GM23338 (cell line): Measurements from ENCODE around the gene WDR35. TPM values are rescaled to one million over a fixed set of nuclear protein-coding genes. Genes with fewer than 3 reads are reported as not detected.
A peak's percentile ranks its signal among the peaks of the same experiment; 100 is the strongest.

Experiments used
- ATAC-seq: fragments of 200-7000 bp; cut with Tn5 transposase; 3 replicates; pipeline ENCODE4 v1.9.1; 2020
- DNase-seq: peaks from one replicate; pipeline ENCODE4 v3.0.0-alpha.2; 2015; ENCODE audit warnings: low spot score
- H2AFZ ChIP-seq: fragments of 200-600 bp; sonication (generic); 2 replicates; pipeline ENCODE4 v1.8.0; 2016; ENCODE audit warnings: antibody characterized with exemption, mild to moderate bottlenecking, moderate library complexity
- H3F3A ChIP-seq: fragments of 200-600 bp; sonication (generic); replicated peaks from 2 replicates; pipeline ENCODE4 v1.8.0; 2017; ENCODE audit warnings: antibody characterized with exemption, mixed run types, low read depth
- H3K27ac ChIP-seq: fragments of 200-600 bp; sonication (generic); 2 replicates; pipeline ENCODE4 v1.6.1; 2016; ENCODE audit warnings: low read depth
- H3K27me3 ChIP-seq: fragments of 200-600 bp; sonication (generic); 2 replicates; pipeline ENCODE4 v1.8.0; 2016; ENCODE audit warnings: mild to moderate bottlenecking, mixed run types, moderate library complexity; ENCODE audit not compliant: insufficient read depth
- H3K36me3 ChIP-seq: fragments of 200-600 bp; sonication (generic); 2 replicates; pipeline ENCODE4 v1.8.0; 2016; ENCODE audit warnings: mild to moderate bottlenecking; ENCODE audit not compliant: insufficient read depth
- H3K4me1 ChIP-seq: fragments of 200-600 bp; sonication (generic); 2 replicates; pipeline ENCODE4 v1.8.0; 2016; ENCODE audit warnings: mild to moderate bottlenecking, moderate library complexity; ENCODE audit not compliant: insufficient read depth
- H3K4me2 ChIP-seq: fragments of 200-600 bp; sonication (generic); 2 replicates; pipeline ENCODE4 v1.7.1; 2017; ENCODE audit warnings: mixed run types
- H3K4me3 ChIP-seq: fragments of 200-600 bp; sonication (generic); 2 replicates; pipeline ENCODE4 v1.6.1; 2016; ENCODE audit warnings: mixed run types
- H3K79me2 ChIP-seq: fragments of 200-600 bp; sonication (generic); replicated peaks from 2 replicates; pipeline ENCODE4 v1.8.0; 2017; ENCODE audit warnings: mild to moderate bottlenecking; ENCODE audit not compliant: insufficient read depth
- H3K9me2 ChIP-seq: fragments of 200-600 bp; sonication (generic); 2 replicates; pipeline ENCODE4 v1.8.0; 2017; ENCODE audit not compliant: insufficient read depth
- H4K20me1 ChIP-seq: fragments of 200-600 bp; sonication (generic); replicated peaks from 2 replicates; pipeline ENCODE4 v1.8.0; 2017; ENCODE audit warnings: mild to moderate bottlenecking; ENCODE audit not compliant: insufficient read depth
- H3K27ac Mint-ChIP-seq: 2 replicates; pipeline ENCODE4 v1.8.0; 2020; ENCODE audit warnings: inconsistent platforms, mild to moderate bottlenecking, moderate library complexity, mixed read lengths
- H3K27me3 Mint-ChIP-seq: 3 replicates; pipeline ENCODE4 v1.8.0; 2022; ENCODE audit warnings: low read depth, mild to moderate bottlenecking, moderate library complexity, mixed read lengths, inconsistent platforms; ENCODE audit not compliant: insufficient read depth, poor library complexity
- H3K36me3 Mint-ChIP-seq: 3 replicates; pipeline ENCODE4 v1.8.0; 2021; ENCODE audit warnings: low read depth, mild to moderate bottlenecking, inconsistent platforms, moderate library complexity, mixed read lengths
- H3K4me1 Mint-ChIP-seq: 3 replicates; pipeline ENCODE4 v1.8.0; 2020; ENCODE audit warnings: mild to moderate bottlenecking, inconsistent platforms, mixed read lengths
- H3K4me3 Mint-ChIP-seq: 3 replicates; pipeline ENCODE4 v1.8.0; 2021; ENCODE audit warnings: moderate library complexity, mild to moderate bottlenecking, inconsistent platforms, mixed read lengths
- H3K9me3 Mint-ChIP-seq: 3 replicates; pipeline ENCODE4 v1.8.0; 2020; ENCODE audit warnings: moderate library complexity, mild to moderate bottlenecking, inconsistent platforms, mixed read lengths
- EZH2phosphoT487 ChIP-seq: fragments of 200-600 bp; sonication (generic); IDR thresholded peaks from one replicate; pipeline ENCODE4 v1.8.1; 2018; ENCODE audit warnings: antibody characterized with exemption; ENCODE audit not compliant: unreplicated experiment
- POLR2AphosphoS5 ChIP-seq: IDR thresholded peaks from 2 replicates; pipeline ENCODE4 v1.6.1; 2016; ENCODE audit warnings: antibody characterized with exemption, low read depth
- ZNF331 ChIP-seq: fragments of 250-450 bp; sonication (Bioruptor Pico); IDR thresholded peaks from 2 replicates; pipeline ENCODE4 v1.5.0; 2020; ENCODE audit warnings: low read depth, mild to moderate bottlenecking, moderate library complexity
- ZNF462 ChIP-seq: fragments of 250-450 bp; sonication (Bioruptor Pico); IDR thresholded peaks from 2 replicates; pipeline ENCODE4 v1.5.0; 2020; ENCODE audit warnings: mild to moderate bottlenecking, moderate library complexity
- polyA plus RNA-seq: library from polyadenylated mRNA; unstranded; fragments of >200 nt; fragmentation: Nextera tagmentation; extraction: Ambion mirVana; gene quantifications from 2 replicates; pipeline ENCODE4 v1.2.1, GENCODE V29; 2016
- total RNA-seq: library from RNA; depleted of rRNA; stranded (reverse); fragments of >200 nt; shearing (Covaris generic); gene quantifications from 2 replicates; pipeline ENCODE4 v1.2.3, GENCODE V29; 2014

WDR35 gene
- total and polyA plus RNA-seq, 2 experiments from 2014 or later, result 5.3 to 20.0 TPM

DNA sequence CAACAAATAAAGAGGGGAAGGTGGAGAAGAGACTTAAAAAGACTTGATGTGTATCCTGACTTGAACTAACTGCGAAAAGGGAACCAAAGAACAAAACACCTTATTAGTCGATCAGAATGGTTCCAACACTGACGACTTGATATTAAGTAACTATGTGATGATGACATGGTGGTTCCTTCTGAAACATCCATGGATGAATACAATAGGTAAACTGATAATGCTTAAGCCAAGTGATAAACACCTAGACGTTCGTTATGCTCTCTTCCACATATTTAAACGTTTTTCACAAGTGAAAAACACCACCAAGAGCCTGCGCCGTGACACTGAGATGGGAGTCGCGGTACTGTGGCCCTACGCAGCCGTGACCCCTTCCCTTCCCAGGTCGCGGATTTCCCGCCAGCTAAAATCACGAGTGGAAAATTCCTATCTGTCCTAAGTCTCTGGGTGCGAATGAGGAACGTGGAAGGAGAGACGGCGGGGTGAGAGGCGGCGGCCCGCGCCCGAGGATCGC lies 88.9 kb downstream of the WDR35 start (continued):
- TF ChIP-seq ZNF462 (CRISPR knock-in tag) (no peak), ZNF331 (CRISPR knock-in tag) (no peak), EZH2phosphoT487 (no peak), POLR2AphosphoS5 (no peak)

GRCh38 chr2:19899985-19900930 lies 89.6 kb downstream of the WDR35 start:
- ATAC-seq, result no peak
- Mint-ChIP-seq H3K9me3 (no peaks in the 10 kb centered on the region), H3K36me3 (no peaks in the 10 kb centered on the region), H3K27me3 (peaks cover 7% of the 10 kb centered on the region), H3K27ac (no peak overlapping the region), H3K4me1 (peaks cover 16% of the 10 kb centered on the region), H3K4me3 (peak overlapping the region; percentile 98)
- Histone ChIP-seq H3K36me3 (no peaks in the 10 kb centered on the region), H2AFZ (peak overlapping the region; percentile 99; the same call in 1 of the 2 replicates), H3K4me1 (peaks cover 3% of the 10 kb centered on the region; the same call in 1 of the 2 replicates), H3F3A (no peaks in the 10 kb centered on the region), H3K27ac (no peak overlapping the region), H3K4me3 (peak overlapping the region; percentile 78), H4K20me1 (no peaks in the 10 kb centered on the region; the same call in 1 of the 2 replicates), H3K27me3 (no peaks in the 10 kb centered on the region), H3K9me2 (no peaks in the 10 kb centered on the region), H3K4me2 (peak overlapping the region; percentile 80), H3K79me2 (peaks cover 23% of the 10 kb centered on the region)
- no peak for DNase-seq
- no peak for TF ChIP-seq ZNF462 (CRISPR knock-in tag)
